ENCODE data around the gene RHOA. TPM values are rescaled to one million over a fixed set of nuclear protein-coding genes. Genes with fewer than 3 reads are reported as not detected.
A peak's percentile ranks its signal among the peaks of the same experiment; 100 is the strongest.

RHOA gene
- total RNA-seq, 1 experiment from 2014 or later = 278 TPM

GRCh38 chr3:49313896-49314688 is 97.7 kb downstream of the RHOA start:
- no peaks in the 10 kb centered on the region for H3K4me1 ChIP-seq (ENCODE audit: insufficient read depth, low read length)
- CTCF ChIA-PET = interaction anchor here (1.0 kb wide), 1 partner anchor 140 kb away, joined by 3 read pairs; no protein-coding TSS in a partner anchor
- no peak overlapping the region for H2AFZ ChIP-seq (ENCODE audit: low read length)
- ATAC-seq (no peak), DNase-seq (no peak)
- no peak overlapping the region for H3K27ac ChIP-seq (ENCODE audit: low read length)
- no peak overlapping the region for H3K9ac ChIP-seq (ENCODE audit: low read length)
- H3K9me3 ChIP-seq (ENCODE audit: low read length) = no peaks in the 10 kb centered on the region
- TF ChIP-seq CTCF (conservative IDR thresholded peaks at IDR 0.05; ENCODE audit: low read depth, low read length) (no peak), EZH2phosphoT487 (IDR thresholded peaks at IDR 0.05; ENCODE audit: borderline replicate concordance, low read length) (no peak)
- no peaks in the 10 kb centered on the region for H3K79me2 ChIP-seq (ENCODE audit: low read length)
- H3K4me2 ChIP-seq (ENCODE audit: low read length) = no peak overlapping the region
- POLR2A ChIA-PET (ENCODE audit: unreplicated experiment) = no interaction called here
- H3F3A ChIP-seq (ENCODE audit: low read length, unreplicated experiment) = no peaks in the 10 kb centered on the region
- TSS peak; percentile 6 for BruUV-seq (replicated peaks)
- intact Hi-C loops (cut with micrococcal nuclease) = no loop called here
- no peaks in the 10 kb centered on the region for H3K27me3 ChIP-seq (ENCODE audit: low read length)
- H3K9me2 ChIP-seq (replicated peaks; ENCODE audit: low read length) = no peaks in the 10 kb centered on the region
- H3K36me3 ChIP-seq (ENCODE audit: low read depth, low read length) = peaks cover 24% of the 10 kb centered on the region; the same call in 1 of the 2 replicates
- H3K4me3 ChIP-seq (ENCODE audit: low read length) = no peak overlapping the region
- no peaks in the 10 kb centered on the region for H4K20me1 ChIP-seq (ENCODE audit: low read length)

GRCh38 chr3:49311283-49311682 is 100.5 kb downstream of the RHOA start:
- no peaks in the 10 kb centered on the region for H4K20me1 ChIP-seq (ENCODE audit: low read length)
- intact Hi-C loops (cut with micrococcal nuclease) = no loop called here
- no peaks in the 10 kb centered on the region for H3K9me3 ChIP-seq (ENCODE audit: low read length)
- ATAC-seq = no peak
- no peak overlapping the region for H2AFZ ChIP-seq (ENCODE audit: low read length)
- TF ChIP-seq EZH2phosphoT487 (IDR thresholded peaks at IDR 0.05; ENCODE audit: borderline replicate concordance, low read length) = no peak
- no peak for TF ChIP-seq CTCF (conservative IDR thresholded peaks at IDR 0.05; ENCODE audit: low read depth, low read length)
- no peak for TF ChIP-seq EZH2 (IDR thresholded peaks at IDR 0.05; ENCODE audit: low read length, unreplicated experiment)
- H3K79me2 ChIP-seq (ENCODE audit: low read length) = no peaks in the 10 kb centered on the region
- POLR2A ChIA-PET (ENCODE audit: unreplicated experiment) = no interaction called here
- no peak overlapping the region for H3K27ac ChIP-seq (ENCODE audit: low read length)
- BruUV-seq (replicated peaks) = no TSS peak
- no peak overlapping the region for H3K4me3 ChIP-seq (ENCODE audit: low read length)
- CTCF ChIA-PET = no interaction called here
- H3F3A ChIP-seq (ENCODE audit: low read length, unreplicated experiment) = no peaks in the 10 kb centered on the region
- H3K9ac ChIP-seq (ENCODE audit: low read length) = no peak overlapping the region
- peaks cover 13% of the 10 kb centered on the region; the same call in 1 of the 2 replicates for H3K36me3 ChIP-seq (ENCODE audit: low read depth, low read length)
- no peaks in the 10 kb centered on the region for H3K4me1 ChIP-seq (ENCODE audit: insufficient read depth, low read length)
- H3K27me3 ChIP-seq (ENCODE audit: low read length) = no peaks in the 10 kb centered on the region
- DNase-seq = no peak
- no peak overlapping the region for H3K4me2 ChIP-seq (ENCODE audit: low read length)
- no peaks in the 10 kb centered on the region for H3K9me2 ChIP-seq (replicated peaks; ENCODE audit: low read length)

- Histone ChIP-seq H3K9me2 (replicated peaks; ENCODE audit: low read length) (no peaks in the 10 kb centered on the region), H3K4me3 (ENCODE audit: low read length) (no peak overlapping the region), H4K20me1 (ENCODE audit: low read length) (no peaks in the 10 kb centered on the region), H3K9ac (ENCODE audit: low read length) (no peak overlapping the region), H3K4me2 (ENCODE audit: low read length) (no peak overlapping the region), H3K79me2 (ENCODE audit: low read length) (no peaks in the 10 kb centered on the region), H3K9me3 (ENCODE audit: low read length) (no peaks in the 10 kb centered on the region), H3K27me3 (ENCODE audit: low read length) (no peaks in the 10 kb centered on the region), H3K27ac (ENCODE audit: low read length) (no peak overlapping the region), H3K36me3 (ENCODE audit: low read depth, low read length) (peaks cover 16% of the 10 kb centered on the region), H3K4me1 (ENCODE audit: insufficient read depth, low read length) (no peaks in the 10 kb centered on the region), H3F3A (ENCODE audit: low read length, unreplicated experiment) (no peaks in the 10 kb centered on the region), H2AFZ (ENCODE audit: low read length) (no peak overlapping the region)
- BruUV-seq (replicated peaks) = no TSS peak
- DNase-seq = no peak
- ChIA-PET POLR2A (ENCODE audit: unreplicated experiment) (no interaction called here), CTCF (no interaction called here)
- TF ChIP-seq EZH2 (IDR thresholded peaks at IDR 0.05; ENCODE audit: low read length, unreplicated experiment) (no peak), EZH2phosphoT487 (IDR thresholded peaks at IDR 0.05; ENCODE audit: borderline replicate concordance, low read length) (no peak), CTCF (conservative IDR thresholded peaks at IDR 0.05; ENCODE audit: low read depth, low read length) (no peak)
- ATAC-seq = no peak
- intact Hi-C loops (cut with micrococcal nuclease) = no loop called here
Observed at GRCh38 chr3:49310677-49311076, 101.1 kb downstream of the RHOA start.

Data from PC-3 (cell line).